ENCODE results near the gene TNK2.

The TNK2 gene

DNA sequence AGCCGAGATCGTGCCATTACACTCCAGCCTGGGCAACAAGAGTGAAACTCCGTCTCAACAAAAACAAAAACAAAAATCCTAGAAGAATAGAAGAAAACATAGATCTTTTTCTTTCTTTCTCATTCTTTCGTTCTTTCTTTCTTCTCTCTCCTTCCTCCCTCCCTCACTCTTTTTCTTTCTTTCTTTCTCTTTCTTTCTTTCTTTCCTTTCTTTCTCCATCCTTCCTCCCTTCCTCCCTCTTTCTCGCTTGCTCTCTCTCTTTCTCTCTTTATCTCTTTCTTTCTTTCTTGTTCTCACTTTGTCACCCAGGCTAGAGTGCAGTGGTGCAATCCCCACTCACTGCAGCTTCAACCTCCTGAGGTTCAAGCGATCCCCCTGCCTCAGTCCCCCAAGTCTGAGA, 62.9 kb downstream of the TNK2 start (continued):
- no peak for TF ChIP-seq INSM2 (tag by site-specific recombination; IDR thresholded peaks at IDR 0.05)

DNA sequence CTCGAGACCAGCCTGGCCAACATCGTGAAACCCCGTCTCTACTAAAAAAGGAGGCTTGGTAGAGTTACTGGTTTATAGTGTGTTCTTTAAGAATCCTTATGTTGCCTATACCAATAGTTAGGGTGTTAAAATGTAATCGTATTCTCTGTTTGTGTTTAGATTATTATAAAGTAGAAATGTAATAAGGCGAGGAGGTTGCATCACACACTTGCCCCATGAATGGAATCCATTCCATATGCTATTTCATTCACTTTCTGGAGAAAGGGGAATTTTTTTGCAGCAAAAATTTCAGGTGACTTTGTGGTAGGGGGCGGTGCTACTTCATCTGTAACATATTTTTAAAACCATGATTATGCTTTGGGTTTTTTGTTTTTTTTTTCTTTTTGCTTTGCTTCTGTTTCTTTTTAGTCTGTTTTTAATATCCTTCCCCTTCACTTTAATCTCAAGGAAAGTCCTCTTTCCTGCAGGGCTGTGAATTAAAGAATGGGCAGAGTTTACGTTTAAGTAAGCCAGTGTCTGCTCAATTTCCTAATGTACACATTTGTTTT, 63.6 kb downstream of the TNK2 start:
- Histone ChIP-seq H3K36me3 (ENCODE audit: control insufficient read depth in 2 of 2, insufficient read depth in 1 of 2, low read length in 2 of 2) (no peaks in the 10 kb centered on the region), H3K9me3 (ENCODE audit: control insufficient read depth, insufficient read depth, low read depth, low read length) (no peaks in the 10 kb centered on the region), H3K27ac (ENCODE audit: extremely low read depth, low read depth, low read length) (no peak overlapping the region), H3K4me1 (ENCODE audit: control insufficient read depth, insufficient read depth, low read length) (no peaks in the 10 kb centered on the region), H3K4me3 (ENCODE audit: low read depth, low read length) (no peak overlapping the region)
- TF ChIP-seq PRDM1 (tag by site-specific recombination; IDR thresholded peaks at IDR 0.05) (0 out of 2 replicates have a peak, but pooled peaks have one; percentile 28), PRDM10 (tag by site-specific recombination; IDR thresholded peaks at IDR 0.05) (peak; percentile 94), ZNF626 (tag by site-specific recombination; IDR thresholded peaks at IDR 0.05) (no peak)
- CTCF ChIA-PET = no interaction called here
- POLR2A ChIA-PET = no interaction called here

DNA sequence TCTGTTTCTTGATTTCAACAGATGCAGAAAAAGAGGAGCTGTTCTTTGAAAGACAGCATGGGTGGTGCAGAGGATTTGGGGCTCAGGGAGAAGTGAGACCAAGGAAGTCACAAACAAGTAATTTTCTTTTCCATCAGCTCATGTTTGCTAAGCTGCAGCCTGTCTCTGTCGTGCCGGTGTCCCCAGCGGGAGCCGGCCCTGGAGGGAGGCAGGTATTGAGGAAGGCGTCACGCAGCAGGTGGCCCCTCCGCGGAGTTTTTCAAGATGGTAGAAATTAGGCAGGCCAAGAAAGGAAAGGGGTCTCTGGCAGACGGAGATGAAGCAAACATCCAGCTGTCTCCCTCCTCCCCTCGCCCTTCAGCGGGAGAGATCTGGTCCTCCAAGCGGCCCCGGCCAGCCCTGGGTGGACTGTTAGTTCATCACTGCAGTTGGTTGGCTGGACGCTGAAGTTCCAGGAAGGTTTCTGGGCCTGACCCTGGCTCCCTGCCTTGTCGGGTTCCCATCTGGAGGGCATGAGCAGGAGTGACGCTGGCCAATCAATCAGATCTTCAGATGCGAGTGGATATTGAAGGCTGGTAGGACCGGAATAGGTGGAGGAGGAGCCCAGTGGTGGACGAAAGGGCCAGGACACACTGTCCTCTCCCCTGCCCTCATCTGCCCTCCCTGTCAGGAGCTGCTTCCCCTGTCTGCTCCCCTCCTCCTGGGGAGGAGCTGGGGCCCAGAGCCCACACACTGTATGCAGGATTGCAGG, 68.9 kb downstream of the TNK2 start:
- TF ChIP-seq IKZF3 (tag by site-specific recombination; IDR thresholded peaks at IDR 0.05) = no peak
- TF ChIP-seq ZBTB21 (tag by site-specific recombination; IDR thresholded peaks at IDR 0.05) = no peak
- TF ChIP-seq ZNF521 (tag by site-specific recombination; IDR thresholded peaks at IDR 0.05) = no peak
- no peak for TF ChIP-seq ZNF777 (tag by site-specific recombination; IDR thresholded peaks at IDR 0.05; ENCODE audit: borderline replicate concordance)
- TF ChIP-seq ZBTB8A (tag by site-specific recombination; IDR thresholded peaks at IDR 0.05) = no peak
- no peak for TF ChIP-seq ZNF561 (tag by site-specific recombination; IDR thresholded peaks at IDR 0.05; ENCODE audit: borderline replicate concordance)
- TF ChIP-seq ZNF221 (tag by site-specific recombination; IDR thresholded peaks at IDR 0.05; ENCODE audit: borderline replicate concordance) = no peak
- no peak for TF ChIP-seq ZNF558 (tag by site-specific recombination; IDR thresholded peaks at IDR 0.05)
- TF ChIP-seq GLI4 (tag by site-specific recombination; IDR thresholded peaks at IDR 0.05) = no peak
- TF ChIP-seq YY1 (tag by site-specific recombination; IDR thresholded peaks at IDR 0.05) = no peak
- TF ChIP-seq MZF1 (tag by site-specific recombination; IDR thresholded peaks at IDR 0.05; ENCODE audit: borderline replicate concordance) = no peak
- no peak for TF ChIP-seq ZNF132 (tag by site-specific recombination; IDR thresholded peaks at IDR 0.05; ENCODE audit: borderline replicate concordance)
- ChIA-PET POLR2A (no interaction called here), CTCF (interaction anchor here (2.3 kb wide), 1 partner anchor 11 kb away, joined by 10 read pairs; no protein-coding TSS in a partner anchor)
- Histone ChIP-seq H3K4me3 (ENCODE audit: low read depth, low read length) (no peak overlapping the region), H3K4me1 (ENCODE audit: control insufficient read depth, insufficient read depth, low read length) (no peaks in the 10 kb centered on the region), H3K9me3 (ENCODE audit: control insufficient read depth, insufficient read depth, low read depth, low read length) (no peaks in the 10 kb centered on the region), H3K36me3 (ENCODE audit: control insufficient read depth in 2 of 2, insufficient read depth in 1 of 2, low read length in 2 of 2) (no peaks in the 10 kb centered on the region), H3K27ac (ENCODE audit: extremely low read depth, low read depth, low read length) (no peak overlapping the region)

Measured in HEK293 (cell line).